SK-N-SH (cell line): ENCODE data around the gene TM9SF4. TPM values are rescaled to one million over a fixed set of nuclear protein-coding genes. Genes with fewer than 3 reads are reported as not detected.

Experiments used
- CTCF ChIA-PET: fragments of 300-600, 350-600 bp; formaldehyde crosslinking; extraction: SDS; loops from one replicate; lab custom pipeline; 2021; lab: Yijun Ruan, JAX
- POLR2A ChIA-PET: fragments of 350-600 bp; sonication (Branson Sonifier 250); formaldehyde crosslinking; extraction: SDS; loops from one replicate; lab custom pipeline; 2020; ENCODE audit warnings: antibody characterized with exemption, inconsistent platforms; lab: Yijun Ruan, JAX
- DNase-seq: peaks from one replicate; pipeline ENCODE4 v3.0.0; 2012
- H2AFZ ChIP-seq: fragments of 200-600 bp; sonication (generic); 2 replicates; pipeline ENCODE4 v1.8.1; 2016; ENCODE audit warnings: antibody characterized with exemption, mild to moderate bottlenecking, low read depth
- H3F3A ChIP-seq: fragments of 200-600 bp; sonication (generic); replicated peaks from 2 replicates; pipeline ENCODE3; 2016; ENCODE audit warnings: antibody characterized with exemption, mild to moderate bottlenecking; ENCODE audit not compliant: insufficient read depth
- H3K27ac ChIP-seq, 2 experiments: fragments of 200-500 bp in 1 of 2; fragments of 200-600 bp in 1 of 2; sonication (Bioruptor generic) in 1 of 2; sonication (generic), shearing (Covaris generic) in 1 of 2; 2 replicates each; pipeline versions ENCODE4 v1.5.1 to v1.6.1; 2014 to 2016; ENCODE audit warnings: low read depth in 2 of 2, inconsistent platforms in 1 of 2, low read length in 1 of 2, mild to moderate bottlenecking in 1 of 2, mixed read lengths in 1 of 2
- H3K27me3 ChIP-seq: fragments of 200-600 bp; sonication (generic), shearing (Covaris generic); 2 replicates; pipeline ENCODE4 v1.6.1; 2016; ENCODE audit warnings: mixed run types; ENCODE audit not compliant: insufficient read depth
- H3K36me3 ChIP-seq, 2 experiments: fragments of 200-500 bp in 1 of 2; fragments of 200-600 bp in 1 of 2; sonication (Bioruptor generic) in 1 of 2; sonication (generic) in 1 of 2; replicated peaks in 1 of 2; 2 replicates each; pipeline versions ENCODE3 to v1.5.1; 2014 to 2016; ENCODE audit warnings: low read length in 1 of 2, mild to moderate bottlenecking in 1 of 2; ENCODE audit not compliant: insufficient read depth in 2 of 2, control insufficient read depth in 1 of 2
- H3K4me1 ChIP-seq, 2 experiments: fragments of 200-500 bp in 1 of 2; fragments of 200-600 bp in 1 of 2; sonication (Bioruptor generic) in 1 of 2; sonication (generic), shearing (Covaris generic) in 1 of 2; 2 replicates each; pipeline versions ENCODE4 v1.5.1 to v1.6.1; 2014 to 2016; ENCODE audit warnings: low read depth in 1 of 2, low read length in 1 of 2, mixed run types in 1 of 2; ENCODE audit not compliant: insufficient read depth in 2 of 2, control insufficient read depth in 1 of 2
- H3K4me2 ChIP-seq: fragments of 200-600 bp; sonication (generic), shearing (Covaris generic); 2 replicates; pipeline ENCODE4 v1.6.1; 2017; ENCODE audit warnings: mixed run types
- H3K4me3 ChIP-seq, 2 experiments: fragments of 200-500 bp in 1 of 2; fragments of 200-600 bp in 1 of 2; sonication (Bioruptor generic) in 1 of 2; sonication (generic), shearing (Covaris generic) in 1 of 2; 2 replicates each; pipeline versions ENCODE4 v1.5.1 to v1.8.1; 2014 to 2016; ENCODE audit warnings: low read depth in 2 of 2, inconsistent platforms in 1 of 2, low read length in 1 of 2, mild to moderate bottlenecking in 1 of 2, mixed read lengths in 1 of 2, moderate library complexity in 1 of 2
- H3K79me2 ChIP-seq: fragments of 200-600 bp; sonication (generic); 2 replicates; pipeline ENCODE4 v1.8.1; 2017; ENCODE audit warnings: mild to moderate bottlenecking; ENCODE audit not compliant: insufficient read depth
- H3K9ac ChIP-seq: fragments of 200-600 bp; sonication (generic); 2 replicates; pipeline ENCODE4 v1.6.1; 2017; ENCODE audit warnings: mixed run types
- H3K9me2 ChIP-seq: fragments of 200-600 bp; sonication (generic); 2 replicates; pipeline ENCODE4 v1.6.1; 2017; ENCODE audit warnings: mixed run types
- H3K9me3 ChIP-seq: fragments of 200-600 bp; sonication (generic); 2 replicates; pipeline ENCODE4 v1.6.1; 2017; ENCODE audit warnings: mixed run types, mild to moderate bottlenecking, moderate library complexity
- H4K20me1 ChIP-seq: fragments of 200-600 bp; sonication (generic); 2 replicates; pipeline ENCODE4 v1.6.1; 2017; ENCODE audit warnings: mild to moderate bottlenecking, mixed run types; ENCODE audit not compliant: insufficient read depth
- EZH2phosphoT487 ChIP-seq: fragments of 200-600 bp; sonication (generic); IDR thresholded peaks from 2 replicates; pipeline ENCODE4 v1.6.1; 2017; ENCODE audit warnings: low read depth, mixed run types, mild to moderate bottlenecking, antibody characterized with exemption, moderate library complexity, borderline replicate concordance
- FOSL2 ChIP-seq: IDR thresholded peaks from 2 replicates; pipeline ENCODE4 v1.4.0; 2012; ENCODE audit warnings: low read depth, mild to moderate bottlenecking, moderate library complexity, borderline replicate concordance
- FOXJ3 ChIP-seq: sonication (generic); formaldehyde crosslinking; IDR thresholded peaks from 2 replicates; pipeline ENCODE4 v1.5.1; 2020; ENCODE audit warnings: mild to moderate bottlenecking, missing genetic modification reagents
- GABPA ChIP-seq: IDR thresholded peaks from 2 replicates; pipeline ENCODE4 v1.4.0; 2012; ENCODE audit warnings: low read depth, mild to moderate bottlenecking
- GATA2 ChIP-seq: sonication (generic); formaldehyde crosslinking; IDR thresholded peaks from 2 replicates; pipeline ENCODE4 v1.5.0; 2020; ENCODE audit warnings: mild to moderate bottlenecking, missing genetic modification reagents
- IRF3 ChIP-seq: fragments of 150-350 bp; IDR thresholded peaks from 2 replicates; pipeline ENCODE4 v1.6.1; 2016; ENCODE audit warnings: mild to moderate bottlenecking, low read depth, low read length
- JUND ChIP-seq: IDR thresholded peaks from 2 replicates; pipeline ENCODE4 v1.4.0; 2012
- MXI1 ChIP-seq: IDR thresholded peaks from 2 replicates; pipeline ENCODE4 v1.6.1; 2012; ENCODE audit warnings: mild to moderate bottlenecking, low read depth, low read length, improper control_type of control experiment
- NFIC ChIP-seq: IDR thresholded peaks from 2 replicates; pipeline ENCODE4 v1.4.0; 2012; ENCODE audit warnings: borderline replicate concordance
- PBX3 ChIP-seq: IDR thresholded peaks from 2 replicates; pipeline ENCODE4; 2012
- POLR2AphosphoS5 ChIP-seq: IDR thresholded peaks from 2 replicates; pipeline ENCODE4 v1.6.1; 2012; ENCODE audit warnings: low read depth, low read length
- RCOR1 ChIP-seq: fragments of 150-350 bp; IDR thresholded peaks from 2 replicates; pipeline ENCODE4 v1.6.1; 2017; ENCODE audit warnings: antibody characterized with exemption, low read length
- REST ChIP-seq: IDR thresholded peaks from 2 replicates; pipeline ENCODE4 v1.6.1; 2012; ENCODE audit warnings: mild to moderate bottlenecking, low read depth, low read length, moderate library complexity
- SMC3 ChIP-seq: IDR thresholded peaks from 2 replicates; pipeline ENCODE4 v1.6.1; 2012; ENCODE audit warnings: low read depth, low read length, improper control_type of control experiment
- TAF1 ChIP-seq: IDR thresholded peaks from 2 replicates; pipeline ENCODE4 v1.6.1; 2012; ENCODE audit warnings: low read depth, mild to moderate bottlenecking, low read length, moderate library complexity, borderline replicate concordance
- TCF12 ChIP-seq: IDR thresholded peaks from 2 replicates; pipeline ENCODE4 v1.4.0; 2012
- TEAD4 ChIP-seq: IDR thresholded peaks from 2 replicates; pipeline ENCODE4 v1.4.0; 2012; ENCODE audit warnings: mild to moderate bottlenecking, borderline replicate concordance; ENCODE audit not compliant: insufficient read depth
- USF1 ChIP-seq: IDR thresholded peaks from 2 replicates; pipeline ENCODE4 v1.4.0; 2012; ENCODE audit warnings: low read depth, borderline replicate concordance
- ZBTB33 ChIP-seq: IDR thresholded peaks from 2 replicates; pipeline ENCODE4 v1.4.0; 2012; ENCODE audit warnings: low read depth, borderline replicate concordance
- WGBS: methylation state at CpG from one replicate; pipeline ENCODE4 v1.1.6; 2017; ENCODE audit warnings: low lambda C conversion rate; 5-methylcytosine and 5-hydroxymethylcytosine counted together
- polyA plus RNA-seq, 3 experiments: library from polyadenylated mRNA; depleted of rRNA; stranded (reverse); fragments of >200 nt; gene quantifications; 2 replicates each; pipeline ENCODE4 v1.2.3, GENCODE V29; 2012

Gene TM9SF4
- polyA plus RNA-seq, 1 of the 3 experiments (the other 2 are of a cell fraction): 61.0 TPM

- Histone ChIP-seq H4K20me1 (no peaks in the 10 kb centered on the region), H3K36me3 (peaks cover 31 to 49% of the 10 kb centered on the region in 2 experiments), H3K9ac (no peak overlapping the region), H2AFZ (no peak overlapping the region), H3K27me3 (no peaks in the 10 kb centered on the region), H3F3A (peaks cover 4% of the 10 kb centered on the region), H3K9me2 (no peaks in the 10 kb centered on the region), H3K4me1 (peaks cover 0 to 2% of the 10 kb centered on the region in 2 experiments; a peak in 2 of 4 replicates), H3K4me3 (no peak overlapping the region), H3K9me3 (no peaks in the 10 kb centered on the region), H3K79me2 (no peaks in the 10 kb centered on the region), H3K27ac (no peak overlapping the region), H3K4me2 (no peak overlapping the region)
- 88% methylated on average over 3 of the region's 4 CpGs for WGBS
- TF ChIP-seq RCOR1 (no peak), ZBTB33 (no peak), POLR2AphosphoS5 (no peak), FOSL2 (no peak), JUND (no peak), PBX3 (no peak), TAF1 (no peak), SMC3 (no peak), TCF12 (no peak), NFIC (no peak), IRF3 (no peak), EZH2phosphoT487 (no peak), USF1 (no peak)
- ChIA-PET POLR2A (interaction anchor here (0.9 kb wide), 1 partner anchor 331 kb away, joined by 3 read pairs; no protein-coding TSS in a partner anchor), CTCF (no interaction called here)
- no peak for DNase-seq
These were observed 43.7 kb downstream of the TM9SF4 start for GRCh38 chr20:32153156-32153665.

- Histone ChIP-seq H3K4me3 (no peak overlapping the region), H3K4me2 (no peak overlapping the region), H3K27ac (no peak overlapping the region), H3K4me1 (peaks cover 0 to 2% of the 10 kb centered on the region in 2 experiments; a peak in 2 of 4 replicates), H3K36me3 (peaks cover 34 to 53% of the 10 kb centered on the region in 2 experiments), H3K79me2 (no peaks in the 10 kb centered on the region), H4K20me1 (no peaks in the 10 kb centered on the region), H3K9ac (no peak overlapping the region), H3K9me3 (no peaks in the 10 kb centered on the region), H3K9me2 (no peaks in the 10 kb centered on the region), H3K27me3 (no peaks in the 10 kb centered on the region), H2AFZ (no peak overlapping the region), H3F3A (peaks cover 4% of the 10 kb centered on the region)
- 89% methylated on average over 3 of the region's 5 CpGs for WGBS
- POLR2A ChIA-PET: no interaction called here
- CTCF ChIA-PET: no interaction called here
- no peak for DNase-seq
- no peak for TF ChIP-seq USF1
- TF ChIP-seq REST: no peak
- no peak for TF ChIP-seq GATA2 (CRISPR knock-in tag)
- TF ChIP-seq GABPA: no peak
- TF ChIP-seq TEAD4: no peak
- no peak for TF ChIP-seq NFIC
- TF ChIP-seq MXI1: no peak
- TF ChIP-seq FOXJ3 (CRISPR knock-in tag): no peak
These were observed 44.3 kb downstream of the TM9SF4 start for GRCh38 chr20:32153771-32154170.
